ENCODE data around the gene MAB21L4. TPM values are rescaled to one million over a fixed set of nuclear protein-coding genes. Genes with fewer than 3 reads are reported as not detected.

The MAB21L4 gene
- under 1 TPM in 2 of 3 donors, not detected in 1; 0.37 to 0.48 TPM for polyA plus RNA-seq

- 81 to 87% (median 83%) methylated on average over 24 of the region's 24 CpGs for WGBS, 3 donors
Measured at GRCh38 chr2:240895656-240896388, at the start of gene MAB21L4. Gene MAB21L4, minus strand, starts transcription at chr2:240896156. Its CDS starts 159 bp downstream, at chr2:240895997.

GRCh38 chr2:240936106-240936505 lies 40.1 kb upstream of the MAB21L4 start:
- WGBS, 3 donors: 77 to 90% (median 88%) methylated on average over 9 of the region's 9 CpGs
- H3K27ac ChIP-seq (ENCODE audit: low read depth, low read length): no peak overlapping the region

More at GRCh38 chr2:240895656-240896388, at the start of gene MAB21L4:
- no peak within 1 kb of the TSS for H3K27ac ChIP-seq (ENCODE audit: low read depth, low read length)

DNA sequence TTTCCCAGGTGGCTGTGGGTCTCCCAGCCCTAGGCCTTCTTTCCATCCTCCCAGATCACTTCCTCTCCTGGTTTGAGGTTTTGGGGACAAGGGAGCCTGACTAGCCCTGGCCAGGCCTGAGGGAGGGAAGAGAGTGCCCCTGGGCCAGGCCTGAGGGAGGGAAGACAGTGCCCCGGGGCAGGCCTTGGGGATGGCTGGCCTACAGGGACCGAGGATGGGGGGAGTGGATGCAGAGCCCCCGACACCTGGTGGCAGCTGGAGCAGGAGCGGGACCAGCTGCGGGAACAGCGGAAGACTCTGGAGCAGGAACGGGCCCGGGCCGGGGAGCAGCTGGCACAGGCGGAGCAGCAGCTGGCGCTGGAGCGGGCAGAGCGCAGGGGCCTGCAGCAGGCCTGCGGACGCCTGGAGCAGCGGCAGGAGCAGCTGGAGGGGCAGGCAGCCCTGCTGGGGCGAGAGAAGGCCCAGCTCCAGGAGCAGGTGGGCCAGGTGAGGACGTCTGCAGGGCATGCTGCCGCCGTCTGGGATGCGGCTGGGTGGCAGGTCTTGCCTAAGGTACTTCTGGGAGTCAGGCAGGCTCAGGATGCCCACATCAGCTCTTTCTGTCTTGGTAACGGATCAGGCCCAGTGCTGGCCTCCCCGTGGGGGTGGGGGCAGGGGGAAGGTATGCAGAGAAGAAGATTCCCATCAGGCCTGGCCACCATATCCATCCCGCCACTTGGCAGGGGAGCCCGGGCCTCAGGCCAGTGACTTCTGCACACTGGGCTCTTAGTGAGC lies 39.3 kb upstream of the MAB21L4 start:
- no peak overlapping the region for H3K27ac ChIP-seq (ENCODE audit: low read depth, low read length)
- WGBS, 3 donors: 86 to 91% (median 90%) methylated on average over 25 of the region's 25 CpGs

GRCh38 chr2:240934701-240935102 lies 38.7 kb upstream of the MAB21L4 start:
- 91 to 95% (median 91%) methylated on average over 12 of the region's 12 CpGs for WGBS, 3 donors
- no peak overlapping the region for H3K27ac ChIP-seq (ENCODE audit: low read depth, low read length)

GRCh38 chr2:240933966-240934700 lies 38.2 kb upstream of the MAB21L4 start:
- no peak overlapping the region for H3K27ac ChIP-seq (ENCODE audit: low read depth, low read length)
- WGBS, 3 donors: 70 to 79% (median 73%) methylated on average over 21 to 23 of the region's 23 CpGs

DNA sequence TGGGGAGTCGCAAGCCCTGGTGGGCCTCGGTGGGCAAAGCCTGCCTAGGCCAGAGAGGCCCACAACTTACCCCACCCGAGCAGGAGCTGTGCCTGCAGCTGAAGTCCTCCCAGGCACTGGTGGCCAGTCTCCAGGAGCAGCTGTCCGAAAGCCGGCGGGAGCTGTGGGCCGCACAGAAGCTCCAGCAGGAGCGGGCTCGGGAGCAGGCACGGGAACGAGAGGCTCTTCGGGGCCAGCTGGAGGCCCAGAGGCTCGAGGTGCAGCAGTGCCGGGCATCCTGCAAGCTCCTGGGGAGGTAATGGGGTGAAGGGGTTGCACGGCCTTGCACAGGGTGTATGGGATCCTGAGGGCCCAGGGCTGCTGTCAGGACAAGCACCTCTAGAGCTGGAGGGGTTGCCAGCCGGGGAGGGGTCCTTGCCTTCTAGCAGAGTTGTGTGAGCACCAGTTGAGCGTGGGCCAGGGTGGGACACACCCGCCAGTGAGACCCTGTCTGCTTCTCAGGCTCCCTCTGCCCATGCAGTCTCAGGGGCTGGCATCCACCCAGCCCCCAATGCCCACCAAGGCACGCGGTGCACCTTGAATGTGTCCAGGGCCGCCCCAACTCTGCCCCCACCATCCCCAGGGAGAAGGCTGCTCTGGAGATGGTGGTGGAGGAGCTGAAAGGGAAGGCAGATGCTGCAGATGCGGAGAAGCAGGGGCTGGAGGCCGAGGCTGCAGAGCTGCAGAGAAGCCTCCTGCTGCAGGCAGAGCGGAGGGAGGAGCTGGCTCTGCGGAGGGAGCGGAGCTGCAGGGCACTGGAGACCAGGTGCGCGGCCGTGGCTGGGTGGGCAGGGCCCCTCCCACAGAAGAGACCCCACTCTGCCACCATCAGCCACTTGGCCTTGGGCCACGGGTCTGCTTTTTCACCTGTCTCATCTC lies 37.4 kb upstream of the MAB21L4 start:
- WGBS, 3 donors: 75 to 90% (median 84%) methylated on average over 29 to 30 of the region's 30 CpGs
- no peak overlapping the region for H3K27ac ChIP-seq (ENCODE audit: low read depth, low read length)

GRCh38 chr2:240932724-240933047 lies 36.7 kb upstream of the MAB21L4 start:
- no peak overlapping the region for H3K27ac ChIP-seq (ENCODE audit: low read depth, low read length)
- WGBS, 3 donors: 87 to 91% (median 90%) methylated on average over 10 to 11 of the region's 11 CpGs

DNA sequence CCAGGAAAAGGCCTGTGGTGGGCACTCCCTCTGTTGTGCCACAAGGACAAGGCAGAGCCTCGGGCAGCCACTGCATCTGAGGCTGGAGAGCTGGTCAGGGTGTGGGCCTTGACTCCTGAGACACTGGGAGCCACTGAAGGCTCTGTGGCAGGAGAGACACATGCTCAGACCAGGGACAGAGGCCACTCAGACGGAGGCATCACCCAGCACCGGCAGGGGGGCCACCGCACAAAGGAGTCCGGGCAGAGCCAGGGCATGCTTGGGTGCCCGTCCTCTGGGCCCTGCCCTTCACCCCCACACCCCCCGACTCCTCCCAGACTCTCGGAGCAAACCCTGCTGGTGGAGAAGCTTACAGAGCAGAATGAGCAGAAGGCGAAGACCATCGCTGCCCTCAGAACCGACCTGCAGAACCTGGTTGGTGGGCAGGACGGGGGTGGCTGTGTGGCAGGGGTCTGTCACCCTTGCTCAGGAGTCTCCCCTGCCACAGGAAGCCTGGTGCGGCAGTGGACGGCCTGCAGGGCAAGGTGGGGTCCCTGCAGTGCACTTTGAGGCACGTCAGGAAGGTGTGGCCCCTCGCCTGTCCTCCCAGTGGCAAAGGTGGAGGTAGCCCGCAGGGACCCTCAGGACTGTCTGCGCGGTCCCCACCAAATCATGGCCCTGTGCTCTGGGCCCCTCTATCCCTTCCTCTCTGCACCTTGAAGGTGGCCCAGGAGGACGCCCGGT lies 36.2 kb upstream of the MAB21L4 start:
- 90 to 95% (median 91%) methylated on average over 18 to 21 of the region's 21 CpGs for WGBS, 3 donors
- no peak overlapping the region for H3K27ac ChIP-seq (ENCODE audit: low read depth, low read length)

GRCh38 chr2:240931319-240931949 lies 35.5 kb upstream of the MAB21L4 start:
- H3K27ac ChIP-seq (ENCODE audit: low read depth, low read length): no peak overlapping the region
- 80 to 85% (median 84%) methylated on average over 11 of the region's 11 CpGs for WGBS, 3 donors

DNA sequence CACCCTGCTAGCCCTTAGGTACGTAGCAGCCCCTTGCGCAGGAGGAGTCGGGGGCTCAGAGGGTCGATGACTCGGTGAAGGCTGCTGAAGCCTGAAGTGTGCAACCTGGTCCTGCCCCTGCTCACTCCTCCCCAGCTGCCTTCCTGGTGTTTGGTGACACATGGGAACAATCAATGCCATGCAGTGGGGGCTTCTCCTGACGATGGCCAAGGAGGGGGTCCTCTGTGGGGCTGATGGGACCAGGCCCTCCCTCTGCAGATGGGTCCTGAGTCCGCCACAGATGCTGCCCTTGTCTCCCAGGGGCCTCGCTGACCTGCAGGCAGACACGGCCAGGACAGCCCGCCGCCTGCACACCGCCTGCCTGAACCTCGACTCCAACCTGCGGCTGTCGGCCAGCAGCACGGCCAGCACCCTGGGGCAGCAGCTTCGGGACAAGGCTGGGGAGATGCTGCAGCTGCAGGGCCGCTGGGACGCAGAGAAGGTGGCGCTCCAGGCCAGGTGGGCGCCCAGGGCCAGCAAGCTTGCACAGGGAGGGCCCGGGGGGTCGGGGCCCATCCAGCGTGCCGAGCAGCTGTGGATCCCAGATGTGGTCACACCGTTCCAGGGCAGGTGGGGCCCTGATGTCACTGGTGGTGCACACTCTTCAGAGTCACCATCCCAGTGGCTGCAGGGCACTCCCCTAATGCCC lies 34.8 kb upstream of the MAB21L4 start:
- H3K27ac ChIP-seq (ENCODE audit: low read depth, low read length): no peak overlapping the region
- WGBS, 3 donors: 83 to 89% (median 89%) methylated on average over 26 of the region's 26 CpGs

GRCh38 chr2:240930096-240930630 lies 34.2 kb upstream of the MAB21L4 start:
- WGBS, 3 donors: 91 to 94% (median 94%) methylated on average over 8 to 12 of the region's 12 CpGs
- H3K27ac ChIP-seq (ENCODE audit: low read depth, low read length): no peak overlapping the region

- no peak overlapping the region for H3K27ac ChIP-seq (ENCODE audit: low read depth, low read length)
- WGBS, 3 donors: 75 to 88% (median 84%) methylated on average over 9 to 10 of the region's 10 CpGs
Measured at GRCh38 chr2:240929364-240930095, 33.6 kb upstream of the MAB21L4 start.

- WGBS, 3 donors: 90 to 94% (median 93%) methylated on average over 24 of the region's 24 CpGs
Measured at GRCh38 chr2:240928476-240929363, 32.8 kb upstream of the MAB21L4 start.

GRCh38 chr2:240927390-240927781 lies 31.4 kb upstream of the MAB21L4 start:
- no peak overlapping the region for H3K27ac ChIP-seq (ENCODE audit: low read depth, low read length)
- 90 to 96% (median 94%) methylated on average over 7 of the region's 7 CpGs for WGBS, 3 donors

More at GRCh38 chr2:240928476-240929363, 32.8 kb upstream of the MAB21L4 start:
- H3K27ac ChIP-seq (ENCODE audit: low read depth, low read length): no peak overlapping the region

Measured in adipose tissue (tissue), 3 donors.